Measurements from ENCODE around the gene TMEM101.

TMEM101 gene

DNA sequence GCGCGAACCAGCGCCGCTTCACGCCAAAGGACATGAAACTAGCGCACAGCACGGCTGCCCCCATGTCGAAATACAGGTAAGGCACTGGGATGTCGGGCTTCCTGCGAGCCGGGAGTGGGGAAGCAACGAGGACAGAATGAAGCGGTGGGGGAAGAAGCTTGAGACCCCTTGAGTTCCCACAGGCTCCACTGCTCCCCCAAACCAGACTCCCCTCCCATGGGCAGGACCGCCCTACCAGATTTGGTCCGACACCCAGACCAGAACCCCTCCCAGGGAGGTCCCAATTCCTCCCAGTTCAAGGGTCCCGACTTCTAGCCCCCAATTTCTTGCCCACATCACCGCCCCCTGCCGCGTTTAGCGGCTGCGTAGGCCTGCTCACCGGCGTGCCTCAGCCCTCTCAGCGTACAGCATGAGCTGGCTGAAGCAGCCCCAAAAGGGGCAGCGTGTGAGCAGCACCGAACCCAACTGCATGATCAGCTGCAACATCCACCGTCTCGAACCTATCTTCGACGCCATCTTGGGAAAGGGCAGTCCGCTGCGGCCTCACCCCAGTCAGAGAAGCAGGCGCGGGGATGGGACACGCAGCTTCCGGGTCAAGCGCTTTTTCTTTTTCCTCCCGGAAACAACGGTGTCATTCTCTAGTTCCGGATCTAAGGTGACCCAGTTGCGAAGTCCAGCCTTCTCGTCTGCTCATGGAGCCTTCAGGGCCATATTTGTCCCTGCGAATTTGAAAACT is at the start of gene TMEM101:
TMEM101 (minus strand) TSS at position 527 of the 736 bp plus-strand sequence; CDS start at position 516, 11 bp downstream.
- Histone ChIP-seq H3K36me3 (ENCODE audit: insufficient read depth, insufficient read length, low read length) (peaks cover 29% of the 10 kb centered on the region), H3K4me3 (ENCODE audit: insufficient read length, low read depth) (peak within 1 kb of the TSS; percentile 99), H3K9ac (ENCODE audit: insufficient read length, low read depth) (peak within 1 kb of the TSS; percentile 99), H3K4me1 (ENCODE audit: insufficient read depth, insufficient read length) (no peaks in the 10 kb centered on the region), H3K27me3 (ENCODE audit: insufficient read depth, insufficient read length) (no peaks in the 10 kb centered on the region), H3K9me3 (ENCODE audit: insufficient read depth, low read length) (no peaks in the 10 kb centered on the region)
- peak; percentile 87 for DNase-seq (ENCODE audit: low read depth, low spot score)
- TF ChIP-seq ZNF274 (IDR thresholded peaks at IDR 0.05; ENCODE audit: low read depth, low read length) (no peak), YY1 (IDR thresholded peaks at IDR 0.05; ENCODE audit: insufficient read depth, insufficient read length) (peak; percentile 99)

- Histone ChIP-seq H3K36me3 (ENCODE audit: insufficient read depth, insufficient read length, low read length) (peaks cover 55% of the 10 kb centered on the region), H3K4me3 (ENCODE audit: insufficient read length, low read depth) (no peak overlapping the region)
Observed at GRCh38 chr17:44063704-44064639, 49.2 kb upstream of the TMEM101 start.

DNA sequence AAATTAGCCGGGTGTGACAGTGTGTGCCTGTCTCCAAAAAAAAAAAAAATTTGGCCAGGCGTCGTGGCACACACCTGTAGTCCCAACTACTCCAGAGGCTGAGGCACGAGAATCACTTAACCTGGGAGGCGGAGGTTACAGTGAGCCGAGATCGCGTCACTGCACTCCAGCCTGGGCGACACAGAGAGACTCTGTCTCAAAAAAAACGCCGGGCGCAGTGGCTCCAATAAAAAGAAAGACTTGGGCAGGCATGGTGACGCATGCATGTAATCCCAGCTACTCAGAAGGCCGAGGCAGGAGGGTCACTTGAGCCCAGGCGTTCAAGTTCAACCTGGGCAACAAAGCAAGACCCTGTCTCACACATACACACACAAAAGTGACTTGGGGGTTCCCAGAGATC is 48.1 kb upstream of the TMEM101 start:
- Histone ChIP-seq H3K9ac (ENCODE audit: insufficient read length, low read depth) (peak overlapping the region; percentile 23), H3K27me3 (ENCODE audit: insufficient read depth, insufficient read length) (no peaks in the 10 kb centered on the region), H3K9me3 (ENCODE audit: insufficient read depth, low read length) (no peaks in the 10 kb centered on the region), H3K4me3 (ENCODE audit: insufficient read length, low read depth) (no peak overlapping the region), H3K36me3 (ENCODE audit: insufficient read depth, insufficient read length, low read length) (peaks cover 62% of the 10 kb centered on the region), H3K4me1 (ENCODE audit: insufficient read depth, insufficient read length) (peaks cover 4% of the 10 kb centered on the region)
- DNase-seq (ENCODE audit: low read depth, low spot score): no peak
- no peak for TF ChIP-seq ZNF274 (IDR thresholded peaks at IDR 0.05; ENCODE audit: low read depth, low read length)
- TF ChIP-seq SUZ12 (IDR thresholded peaks at IDR 0.05; ENCODE audit: extremely low read depth, insufficient read depth, insufficient read length): no peak
- TF ChIP-seq YY1 (IDR thresholded peaks at IDR 0.05; ENCODE audit: insufficient read depth, insufficient read length): no peak

More at GRCh38 chr17:44063704-44064639, 49.2 kb upstream of the TMEM101 start:
- no peak for TF ChIP-seq YY1 (IDR thresholded peaks at IDR 0.05; ENCODE audit: insufficient read depth, insufficient read length)
- Histone ChIP-seq H3K27me3 (ENCODE audit: insufficient read depth, insufficient read length) (no peaks in the 10 kb centered on the region), H3K9ac (ENCODE audit: insufficient read length, low read depth) (peak overlapping the region; percentile 37), H3K9me3 (ENCODE audit: insufficient read depth, low read length) (no peaks in the 10 kb centered on the region), H3K4me1 (ENCODE audit: insufficient read depth, insufficient read length) (peaks cover 4% of the 10 kb centered on the region)
- DNase-seq (ENCODE audit: low read depth, low spot score): no peak

DNA sequence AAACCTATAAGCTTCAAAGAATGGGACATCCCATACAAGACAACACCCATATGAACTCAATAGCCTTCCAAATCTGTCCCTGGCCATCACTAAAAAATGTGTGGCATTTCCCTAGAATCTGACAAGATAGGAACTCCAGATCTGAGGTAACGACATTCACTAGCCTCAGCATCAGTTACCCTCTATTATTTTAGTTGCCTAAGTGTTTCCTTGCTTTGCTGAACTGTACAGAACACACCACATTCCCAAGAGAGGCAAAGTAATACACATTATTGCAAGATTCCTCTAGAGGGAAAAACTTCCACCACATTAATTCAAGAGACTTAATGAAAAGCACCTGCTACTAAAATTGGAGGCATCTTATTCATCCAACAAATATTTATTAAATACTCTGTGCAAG is 46.7 kb upstream of the TMEM101 start:
- TF ChIP-seq SUZ12 (IDR thresholded peaks at IDR 0.05; ENCODE audit: extremely low read depth, insufficient read depth, insufficient read length) (no peak), ZNF274 (IDR thresholded peaks at IDR 0.05; ENCODE audit: low read depth, low read length) (no peak), YY1 (IDR thresholded peaks at IDR 0.05; ENCODE audit: insufficient read depth, insufficient read length) (no peak)
- no peak overlapping the region for H3K4me3 ChIP-seq (ENCODE audit: insufficient read length, low read depth)
- H3K4me1 ChIP-seq (ENCODE audit: insufficient read depth, insufficient read length): peaks cover 4% of the 10 kb centered on the region
- H3K36me3 ChIP-seq (ENCODE audit: insufficient read depth, insufficient read length, low read length): peaks cover 72% of the 10 kb centered on the region
- H3K27me3 ChIP-seq (ENCODE audit: insufficient read depth, insufficient read length): no peaks in the 10 kb centered on the region
- H3K9me3 ChIP-seq (ENCODE audit: insufficient read depth, low read length): no peaks in the 10 kb centered on the region
- H3K9ac ChIP-seq (ENCODE audit: insufficient read length, low read depth): no peak overlapping the region
- DNase-seq (ENCODE audit: low read depth, low spot score): no peak

DNA sequence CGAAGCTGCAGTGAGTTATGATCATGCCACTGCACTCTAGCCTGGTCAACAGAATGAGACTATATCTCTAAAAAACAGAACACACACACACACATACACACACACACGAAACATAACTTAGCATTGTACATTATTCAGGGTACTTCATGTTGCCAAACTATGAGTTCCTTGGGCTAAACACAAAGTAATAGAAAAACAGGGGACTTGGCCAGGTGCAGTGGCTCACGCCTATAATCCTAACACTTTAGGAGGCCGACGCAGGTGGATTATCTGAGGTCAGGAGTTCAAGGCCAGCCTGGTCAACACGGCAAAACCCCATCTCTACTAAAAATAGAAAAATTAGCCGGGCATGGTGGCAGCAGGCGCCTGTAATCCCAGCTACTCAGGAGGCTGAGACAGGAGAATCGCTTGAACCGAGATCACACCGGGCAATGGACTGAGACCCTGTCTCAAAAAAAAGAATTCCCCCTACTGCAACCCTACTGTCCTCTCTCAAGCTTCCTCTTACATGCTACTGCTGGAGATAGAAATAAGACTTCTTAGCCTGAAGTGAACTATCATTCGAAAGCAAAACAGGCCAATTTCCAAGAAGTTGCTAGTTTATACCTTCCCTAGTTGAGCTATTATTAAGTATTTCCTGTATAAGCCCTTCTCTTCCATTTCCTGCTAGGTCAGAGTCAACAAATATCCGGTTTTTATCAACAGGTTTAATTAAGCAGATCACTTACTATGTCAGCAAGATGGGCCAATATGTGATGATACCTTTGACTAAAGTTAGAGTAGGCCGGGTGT is 44.5 kb upstream of the TMEM101 start:
- Histone ChIP-seq H3K36me3 (ENCODE audit: insufficient read depth, insufficient read length, low read length) (peaks cover 76% of the 10 kb centered on the region), H3K4me3 (ENCODE audit: insufficient read length, low read depth) (no peak overlapping the region)
- no peak for TF ChIP-seq YY1 (IDR thresholded peaks at IDR 0.05; ENCODE audit: insufficient read depth, insufficient read length)
- no peak for TF ChIP-seq SUZ12 (IDR thresholded peaks at IDR 0.05; ENCODE audit: extremely low read depth, insufficient read depth, insufficient read length)
- TF ChIP-seq ZNF274 (IDR thresholded peaks at IDR 0.05; ENCODE audit: low read depth, low read length): no peak

GRCh38 chr17:44053125-44053872 is 38.5 kb upstream of the TMEM101 start:
- no peak for DNase-seq (ENCODE audit: low read depth, low spot score)
- TF ChIP-seq ZNF274 (IDR thresholded peaks at IDR 0.05; ENCODE audit: low read depth, low read length) (no peak), SUZ12 (IDR thresholded peaks at IDR 0.05; ENCODE audit: extremely low read depth, insufficient read depth, insufficient read length) (no peak), YY1 (IDR thresholded peaks at IDR 0.05; ENCODE audit: insufficient read depth, insufficient read length) (no peak)
- Histone ChIP-seq H3K4me1 (ENCODE audit: insufficient read depth, insufficient read length) (no peaks in the 10 kb centered on the region), H3K9me3 (ENCODE audit: insufficient read depth, low read length) (no peaks in the 10 kb centered on the region), H3K36me3 (ENCODE audit: insufficient read depth, insufficient read length, low read length) (peaks cover 80% of the 10 kb centered on the region), H3K27me3 (ENCODE audit: insufficient read depth, insufficient read length) (no peaks in the 10 kb centered on the region), H3K4me3 (ENCODE audit: insufficient read length, low read depth) (no peak overlapping the region), H3K9ac (ENCODE audit: insufficient read length, low read depth) (no peak overlapping the region)

More for the DNA sequence above, 44.5 kb upstream of the TMEM101 start:
- no peak overlapping the region for H3K9ac ChIP-seq (ENCODE audit: insufficient read length, low read depth)
- no peaks in the 10 kb centered on the region for H3K9me3 ChIP-seq (ENCODE audit: insufficient read depth, low read length)
- DNase-seq (ENCODE audit: low read depth, low spot score): no peak
- peaks cover 4% of the 10 kb centered on the region for H3K4me1 ChIP-seq (ENCODE audit: insufficient read depth, insufficient read length)
- no peaks in the 10 kb centered on the region for H3K27me3 ChIP-seq (ENCODE audit: insufficient read depth, insufficient read length)

All from NT2/D1 (cell line).